GM12874 (cell line): ENCODE data around the gene NRN1.
A peak's percentile ranks its signal among the peaks of the same experiment; 100 is the strongest.

ENCODE experiments used
- CTCF ChIP-seq: IDR thresholded peaks from 2 replicates; pipeline ENCODE4 v1.5.1; 2011; ENCODE audit warnings: low read depth, mild to moderate bottlenecking, control low read depth, low read length, moderate library complexity; ENCODE audit not compliant: insufficient read depth

The NRN1 gene

GRCh38 chr6:6025736-6026135, 19.0 kb upstream of the NRN1 start:
- TF ChIP-seq CTCF, result no peak

- TF ChIP-seq CTCF, result no peak
Observed at GRCh38 chr6:6024220-6024619, 17.5 kb upstream of the NRN1 start.

GRCh38 chr6:6008648-6009421, 2.1 kb upstream of the NRN1 start:
- TF ChIP-seq CTCF, result no peak

DNA sequence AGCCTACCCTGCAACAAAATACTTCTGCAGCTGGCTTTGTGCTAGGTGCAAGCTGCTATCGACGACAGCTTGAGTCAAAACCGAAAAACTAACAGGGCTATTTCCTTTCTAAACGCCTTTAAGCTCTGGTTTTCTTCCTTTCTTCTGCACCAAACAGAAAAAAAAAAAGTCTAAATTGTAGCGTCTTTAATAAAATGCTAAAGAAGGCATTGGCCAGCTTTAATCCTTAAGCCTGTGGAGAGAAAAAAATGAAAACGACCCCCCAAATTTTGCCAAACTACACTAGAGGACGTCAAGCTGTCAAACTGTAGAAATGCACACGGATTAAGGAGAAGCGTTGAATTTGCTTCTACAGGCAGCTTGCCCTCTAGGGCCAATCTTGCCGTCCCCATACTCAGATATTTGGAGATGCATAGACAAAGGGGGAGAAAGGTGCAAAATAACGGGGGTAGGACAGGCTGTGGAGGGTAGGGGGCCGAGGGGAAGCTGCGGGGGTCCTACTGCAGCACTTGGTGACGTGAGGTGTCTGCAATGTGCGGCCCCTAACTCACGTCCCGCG, 1.4 kb upstream of the NRN1 start:
- TF ChIP-seq CTCF, result no peak

GRCh38 chr6:6007366-6008088, 802 bp upstream of the NRN1 start:
- peak; percentile 35; the same call in 1 of the 2 replicates for TF ChIP-seq CTCF

DNA sequence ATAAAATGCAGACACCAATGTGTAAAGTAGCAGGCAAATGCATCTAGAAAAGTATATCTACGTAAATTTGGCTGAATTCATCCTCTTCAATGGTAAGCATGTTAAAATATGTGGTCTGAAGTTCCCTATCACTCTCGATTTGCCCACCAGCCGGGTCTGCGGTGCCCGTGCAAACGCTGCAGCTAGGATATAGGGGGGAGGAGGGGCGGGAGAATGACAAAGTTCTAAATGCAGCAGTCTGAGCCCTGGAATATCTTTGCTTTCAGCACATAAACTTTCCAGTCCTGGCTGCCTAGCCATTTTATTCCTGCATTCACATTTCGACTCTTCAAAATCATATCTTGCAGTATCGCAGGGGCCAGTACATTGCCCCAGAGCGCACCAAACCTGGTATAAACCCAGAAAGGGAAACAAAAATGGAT, 708 bp downstream of the NRN1 start:
- TF ChIP-seq CTCF, result no peak
